Heart left ventricle (tissue), 13 donors: ENCODE measurements around the gene KIF26B.

ENCODE experiments used
- POLR2A ChIP-seq, 2 donors: fragments of 450-650 bp; IDR thresholded peaks; one replicate each; pipeline ENCODE4 v1.6.1; 2017; ENCODE audit warnings: antibody characterized with exemption in 2 of 2, mild to moderate bottlenecking in 2 of 2, moderate library complexity in 2 of 2
- TF ChIP-seq, protein P1 (sequence below), 12 donors: fragments of 200-600 bp; sonication (generic) in 4 of 12; IDR thresholded peaks; one replicate each; pipeline versions ENCODE4 v1.5.0 to v1.8.0; 2018 to 2022; ENCODE audit warnings: antibody characterized with exemption in 12 of 12, mild to moderate bottlenecking in 5 of 12
- donor health status: ischemic (EF 13 %, LVEDD 7.1; RV severe dilation, severe dysfunction).
- donor health status: DM: no; HTN: yes; CAD: no.
- donor health status: DM: no; HTN: no; CAD: no.
- donor health status: ischemic (EF 25% LVEDD 6.9; RV normal size, moderate dysfunction).
- donor health status: ischemic (EF 25% LVEDD 5.7; RV mildly dilated, moderate dysfunction).
- donor health status: ischemic (EF 35%, LVEDD 5.7; RV mildly dilated, moderate dysfunction).
- donor health status: nonischemic (EF 11% LVEDD 7.7; RV severe dilation, severe dysfunction).
- donor health status: DM: yes; HTN: yes; CAD: no.
- donor health status: PGD.
- donor health status: ischemic (EF 29% LVEDD 5.4; RV normal size, mild dysfunction).
- donor health status: nonischemic (EF 23%, LVEDD 6.1; RV moderate dilation, normal function).

- TF ChIP-seq, protein P1, sequence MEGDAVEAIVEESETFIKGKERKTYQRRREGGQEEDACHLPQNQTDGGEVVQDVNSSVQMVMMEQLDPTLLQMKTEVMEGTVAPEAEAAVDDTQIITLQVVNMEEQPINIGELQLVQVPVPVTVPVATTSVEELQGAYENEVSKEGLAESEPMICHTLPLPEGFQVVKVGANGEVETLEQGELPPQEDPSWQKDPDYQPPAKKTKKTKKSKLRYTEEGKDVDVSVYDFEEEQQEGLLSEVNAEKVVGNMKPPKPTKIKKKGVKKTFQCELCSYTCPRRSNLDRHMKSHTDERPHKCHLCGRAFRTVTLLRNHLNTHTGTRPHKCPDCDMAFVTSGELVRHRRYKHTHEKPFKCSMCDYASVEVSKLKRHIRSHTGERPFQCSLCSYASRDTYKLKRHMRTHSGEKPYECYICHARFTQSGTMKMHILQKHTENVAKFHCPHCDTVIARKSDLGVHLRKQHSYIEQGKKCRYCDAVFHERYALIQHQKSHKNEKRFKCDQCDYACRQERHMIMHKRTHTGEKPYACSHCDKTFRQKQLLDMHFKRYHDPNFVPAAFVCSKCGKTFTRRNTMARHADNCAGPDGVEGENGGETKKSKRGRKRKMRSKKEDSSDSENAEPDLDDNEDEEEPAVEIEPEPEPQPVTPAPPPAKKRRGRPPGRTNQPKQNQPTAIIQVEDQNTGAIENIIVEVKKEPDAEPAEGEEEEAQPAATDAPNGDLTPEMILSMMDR (IDR thresholded peaks at IDR 0.05) = no peak
- no peak for TF ChIP-seq POLR2A (IDR thresholded peaks at IDR 0.05)
Measured at GRCh38 chr1:245272676-245273075, 117.9 kb downstream of the KIF26B start.
